A673 (cell line): ENCODE data around the gene RPTOR. TPM values are rescaled to one million over a fixed set of nuclear protein-coding genes. Genes with fewer than 3 reads are reported as not detected.

ENCODE experiments used
- BruUV-seq: library from RNA; stranded (reverse); fragments of 400-500 nt; replicated peaks from 2 replicates; lab custom pipeline; 2021; lab: Mats Ljungman, UMichigan
- CTCF ChIA-PET: fragments of 300-600 bp; sonication (Branson Sonifier 250); formaldehyde crosslinking; loops from one replicate; lab custom pipeline; 2022; ENCODE audit warnings: antibody characterized with exemption; lab: Charles Lee
- POLR2A ChIA-PET: fragments of 300-600 bp; sonication (Branson Sonifier 250); formaldehyde crosslinking; loops from one replicate; lab custom pipeline; 2022; ENCODE audit warnings: antibody characterized with exemption; ENCODE audit not compliant: low non-redundant PET; lab: Charles Lee
- DNase-seq: peaks from one replicate; pipeline ENCODE4 v3.0.0-alpha.2; 2015; ENCODE audit warnings: low spot score
- H3K27ac ChIP-seq: fragments of 200-600 bp; sonication (generic); 2 replicates; pipeline ENCODE4 v1.5.1; 2016; ENCODE audit warnings: mixed run types, low read depth, mild to moderate bottlenecking, mixed read lengths, antibody characterized with exemption, low read length; ENCODE audit not compliant: poor library complexity, severe bottlenecking
- H3K27me3 ChIP-seq: fragments of 200-600 bp; sonication (generic); replicated peaks from 2 replicates; pipeline ENCODE4 v1.6.1; 2017; ENCODE audit warnings: mixed run types, low read depth, mild to moderate bottlenecking, mixed read lengths, antibody characterized with exemption, low read length; ENCODE audit not compliant: insufficient read depth, poor library complexity
- H3K36me3 ChIP-seq: fragments of 200-600 bp; sonication (generic); 2 replicates; pipeline ENCODE4 v1.6.1; 2016; ENCODE audit warnings: mixed run types, mild to moderate bottlenecking, mixed read lengths, antibody characterized with exemption, low read length; ENCODE audit not compliant: insufficient read depth, poor library complexity, severe bottlenecking
- H3K4me1 ChIP-seq: fragments of 200-600 bp; sonication (generic); 2 replicates; pipeline ENCODE4 v1.6.1; 2017; ENCODE audit warnings: mixed run types, mild to moderate bottlenecking, mixed read lengths, antibody characterized with exemption, low read length; ENCODE audit not compliant: insufficient read depth, poor library complexity, severe bottlenecking
- H3K4me3 ChIP-seq: fragments of 200-600 bp; sonication (generic); 2 replicates; pipeline ENCODE4 v1.5.1; 2016; ENCODE audit warnings: low read depth, mixed run types, mild to moderate bottlenecking, mixed read lengths, low read length; ENCODE audit not compliant: poor library complexity, severe bottlenecking
- H3K9me3 ChIP-seq: fragments of 200-600 bp; sonication (generic); 2 replicates; pipeline ENCODE4 v1.6.1; 2016; ENCODE audit warnings: mixed run types, low read depth, mild to moderate bottlenecking, mixed read lengths, antibody characterized with exemption, low read length; ENCODE audit not compliant: poor library complexity, severe bottlenecking
- EZH2 ChIP-seq: fragments of 200-600 bp; sonication (generic); IDR thresholded peaks from 2 replicates; pipeline ENCODE4 v1.6.1; 2017; ENCODE audit warnings: borderline replicate concordance, low read depth, mild to moderate bottlenecking, mixed read lengths, antibody characterized with exemption, low read length; ENCODE audit not compliant: poor library complexity, severe bottlenecking
- intact Hi-C: fragments of 100-400 bp; cut with micrococcal nuclease; formaldehyde crosslinking; loops from one replicate; pipeline ENCODE4 v1.10.0; 2022; ENCODE audit not compliant: unreplicated experiment
- total RNA-seq: library from RNA; stranded (reverse); gene quantifications from 2 replicates; pipeline ENCODE4 v1.2.3, GENCODE V29; 2021
- TF ChIP-seq, protein P1 (sequence below): fragments of 300-800, 200-600 bp; sonication (generic); conservative IDR thresholded peaks from 2 replicates; pipeline ENCODE4 v1.5.1; 2017; ENCODE audit warnings: low read depth, mild to moderate bottlenecking, antibody characterized with exemption, low read length, moderate library complexity, mixed read lengths

Gene RPTOR
- total RNA-seq, 1 experiment from 2014 or later = 55.2 TPM

DNA sequence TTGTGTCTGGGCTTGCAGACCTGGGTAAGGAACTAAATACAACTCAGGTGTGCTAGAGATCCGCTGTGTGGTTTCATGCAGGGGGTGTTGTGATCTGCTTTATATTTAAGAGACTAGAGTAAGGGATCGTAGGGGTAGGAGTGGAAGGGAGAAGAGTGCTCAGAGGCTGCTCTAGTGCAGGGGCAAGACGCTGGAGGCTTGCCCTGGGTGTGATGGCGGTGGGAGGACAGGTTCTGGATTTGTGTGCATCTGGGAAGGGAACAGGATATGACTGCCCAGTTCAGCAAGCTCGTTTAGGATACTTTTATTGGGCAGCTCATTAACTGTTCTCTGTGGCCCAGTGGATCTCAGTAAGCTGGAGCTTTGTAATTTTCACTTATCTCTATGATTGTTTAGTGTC is 47.6 kb downstream of the RPTOR start:
- POLR2A ChIA-PET = no interaction called here
- no TSS peak for BruUV-seq
- intact Hi-C loops = no loop called here
- Histone ChIP-seq H3K4me3 (no peak overlapping the region), H3K36me3 (no peaks in the 10 kb centered on the region), H3K4me1 (no peaks in the 10 kb centered on the region), H3K9me3 (no peaks in the 10 kb centered on the region), H3K27me3 (no peaks in the 10 kb centered on the region), H3K27ac (no peak overlapping the region)
- no peak for DNase-seq
- CTCF ChIA-PET = no interaction called here
- no peak for TF ChIP-seq EZH2
- TF ChIP-seq, protein P1, sequence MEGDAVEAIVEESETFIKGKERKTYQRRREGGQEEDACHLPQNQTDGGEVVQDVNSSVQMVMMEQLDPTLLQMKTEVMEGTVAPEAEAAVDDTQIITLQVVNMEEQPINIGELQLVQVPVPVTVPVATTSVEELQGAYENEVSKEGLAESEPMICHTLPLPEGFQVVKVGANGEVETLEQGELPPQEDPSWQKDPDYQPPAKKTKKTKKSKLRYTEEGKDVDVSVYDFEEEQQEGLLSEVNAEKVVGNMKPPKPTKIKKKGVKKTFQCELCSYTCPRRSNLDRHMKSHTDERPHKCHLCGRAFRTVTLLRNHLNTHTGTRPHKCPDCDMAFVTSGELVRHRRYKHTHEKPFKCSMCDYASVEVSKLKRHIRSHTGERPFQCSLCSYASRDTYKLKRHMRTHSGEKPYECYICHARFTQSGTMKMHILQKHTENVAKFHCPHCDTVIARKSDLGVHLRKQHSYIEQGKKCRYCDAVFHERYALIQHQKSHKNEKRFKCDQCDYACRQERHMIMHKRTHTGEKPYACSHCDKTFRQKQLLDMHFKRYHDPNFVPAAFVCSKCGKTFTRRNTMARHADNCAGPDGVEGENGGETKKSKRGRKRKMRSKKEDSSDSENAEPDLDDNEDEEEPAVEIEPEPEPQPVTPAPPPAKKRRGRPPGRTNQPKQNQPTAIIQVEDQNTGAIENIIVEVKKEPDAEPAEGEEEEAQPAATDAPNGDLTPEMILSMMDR = no peak

DNA sequence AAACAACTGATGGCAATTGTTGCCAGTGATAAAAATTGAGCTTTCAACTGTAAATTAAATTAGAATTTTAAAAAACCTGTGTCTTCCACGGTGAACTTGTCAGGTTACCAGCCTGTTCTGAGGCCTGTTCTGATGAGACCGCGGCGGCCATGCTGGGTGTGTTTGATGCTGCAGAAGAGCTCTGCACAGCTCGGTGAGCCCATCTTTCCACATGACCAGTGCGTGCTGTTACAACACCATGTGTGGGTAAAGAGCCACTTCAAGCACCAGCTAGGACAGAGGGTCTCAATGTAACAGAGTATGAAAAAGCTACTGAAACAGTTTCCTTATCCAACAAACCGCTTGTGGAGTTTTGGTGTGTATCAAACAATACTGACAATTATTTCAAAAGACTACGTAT is 48.5 kb downstream of the RPTOR start:
- Histone ChIP-seq H3K9me3 (no peaks in the 10 kb centered on the region), H3K36me3 (no peaks in the 10 kb centered on the region), H3K4me1 (no peaks in the 10 kb centered on the region), H3K4me3 (no peak overlapping the region), H3K27me3 (no peaks in the 10 kb centered on the region), H3K27ac (no peak overlapping the region)
- intact Hi-C loops = no loop called here
- TF ChIP-seq, protein P1 = no peak
- no peak for TF ChIP-seq EZH2
- DNase-seq = no peak
- ChIA-PET POLR2A (no interaction called here), CTCF (no interaction called here)
- BruUV-seq = no TSS peak

- POLR2A ChIA-PET = no interaction called here
- DNase-seq = no peak
- no peak overlapping the region for H3K4me3 ChIP-seq
Measured at GRCh38 chr17:80594431-80595269, 50.0 kb downstream of the RPTOR start.

More at GRCh38 chr17:80594431-80595269, 50.0 kb downstream of the RPTOR start:
- peaks cover 3% of the 10 kb centered on the region for H3K4me1 ChIP-seq
- H3K27me3 ChIP-seq = no peaks in the 10 kb centered on the region
- no peak overlapping the region for H3K27ac ChIP-seq
- CTCF ChIA-PET = no interaction called here
- BruUV-seq = no TSS peak
- intact Hi-C loops = no loop called here
- H3K36me3 ChIP-seq = no peaks in the 10 kb centered on the region
- H3K9me3 ChIP-seq = no peaks in the 10 kb centered on the region
- no peak for TF ChIP-seq EZH2
- TF ChIP-seq, protein P1 = no peak
